WERI-Rb-1 (cell line): ENCODE data around the gene SLC66A3.
A peak's percentile ranks its signal among the peaks of the same experiment; 100 is the strongest.

Experiments used
- DNase-seq: peaks from one replicate; pipeline ENCODE4 v3.0.0-alpha.2; 2020
- H3K27ac ChIP-seq: fragments of 250-450 bp; sonication (Bioruptor Pico); 2 replicates; pipeline ENCODE4 v1.5.1; 2020; ENCODE audit warnings: mild to moderate bottlenecking, moderate library complexity
- H3K27me3 ChIP-seq: fragments of 250-450 bp; sonication (Bioruptor Pico); 2 replicates; pipeline ENCODE4 v1.5.1; 2021; ENCODE audit warnings: mild to moderate bottlenecking, low read depth, moderate library complexity; ENCODE audit not compliant: insufficient read depth, severe bottlenecking
- H3K36me3 ChIP-seq: fragments of 250-450 bp; sonication (Bioruptor Pico); 2 replicates; pipeline ENCODE4 v1.5.1; 2020; ENCODE audit warnings: mild to moderate bottlenecking, moderate library complexity
- H3K4me3 ChIP-seq: 2 replicates; pipeline ENCODE4 v1.5.1; 2011; ENCODE audit warnings: low read depth, mild to moderate bottlenecking, control low read depth, low read length
- H3K9me3 ChIP-seq: fragments of 250-450 bp; sonication (Bioruptor Pico); 2 replicates; pipeline ENCODE4 v1.5.1; 2021; ENCODE audit warnings: mild to moderate bottlenecking, moderate library complexity; ENCODE audit not compliant: severe bottlenecking
- CTCF ChIP-seq: IDR thresholded peaks from 2 replicates; pipeline ENCODE4 v1.5.1; 2011; ENCODE audit warnings: low read depth, mild to moderate bottlenecking, control low read depth, inconsistent platforms, low read length

The SLC66A3 gene

GRCh38 chr2:11156396-11157075 is 1.3 kb downstream of the SLC66A3 start:
- Histone ChIP-seq H3K27ac (no peak overlapping the region), H3K9me3 (no peaks in the 10 kb centered on the region), H3K27me3 (peaks cover 5% of the 10 kb centered on the region), H3K36me3 (no peaks in the 10 kb centered on the region), H3K4me3 (no peak overlapping the region)
- no peak for TF ChIP-seq CTCF
- no peak for DNase-seq

- no peak for DNase-seq
- TF ChIP-seq CTCF = no peak
- Histone ChIP-seq H3K36me3 (no peaks in the 10 kb centered on the region), H3K9me3 (no peaks in the 10 kb centered on the region), H3K4me3 (no peak overlapping the region), H3K27ac (no peak overlapping the region), H3K27me3 (peaks cover 5% of the 10 kb centered on the region)
These were observed 2.0 kb downstream of the SLC66A3 start for GRCh38 chr2:11157296-11157695.

- Histone ChIP-seq H3K27me3 (peaks cover 5% of the 10 kb centered on the region), H3K27ac (no peak overlapping the region), H3K4me3 (no peak overlapping the region), H3K36me3 (no peaks in the 10 kb centered on the region), H3K9me3 (no peaks in the 10 kb centered on the region)
- DNase-seq = no peak
- no peak for TF ChIP-seq CTCF
These were observed 2.5 kb downstream of the SLC66A3 start for GRCh38 chr2:11157731-11158130.

- peaks cover 5% of the 10 kb centered on the region for H3K27me3 ChIP-seq
- peak; percentile 42 for DNase-seq
- no peak overlapping the region for H3K27ac ChIP-seq
- no peak for TF ChIP-seq CTCF
- H3K36me3 ChIP-seq = no peaks in the 10 kb centered on the region
- no peak overlapping the region for H3K4me3 ChIP-seq
- no peaks in the 10 kb centered on the region for H3K9me3 ChIP-seq
These were observed 3.8 kb downstream of the SLC66A3 start for GRCh38 chr2:11158916-11159573.

GRCh38 chr2:11159574-11160170 is 4.4 kb downstream of the SLC66A3 start:
- H3K36me3 ChIP-seq = no peaks in the 10 kb centered on the region
- H3K9me3 ChIP-seq = no peaks in the 10 kb centered on the region
- no peak overlapping the region for H3K4me3 ChIP-seq
- H3K27ac ChIP-seq = no peak overlapping the region
- no peaks in the 10 kb centered on the region for H3K27me3 ChIP-seq
- no peak for TF ChIP-seq CTCF
- no peak for DNase-seq
